ENCODE measurements around the gene GALK2.

GALK2 gene
- total RNA-seq: 27.7 to 31.8 reads per million in 2 experiments

DNA sequence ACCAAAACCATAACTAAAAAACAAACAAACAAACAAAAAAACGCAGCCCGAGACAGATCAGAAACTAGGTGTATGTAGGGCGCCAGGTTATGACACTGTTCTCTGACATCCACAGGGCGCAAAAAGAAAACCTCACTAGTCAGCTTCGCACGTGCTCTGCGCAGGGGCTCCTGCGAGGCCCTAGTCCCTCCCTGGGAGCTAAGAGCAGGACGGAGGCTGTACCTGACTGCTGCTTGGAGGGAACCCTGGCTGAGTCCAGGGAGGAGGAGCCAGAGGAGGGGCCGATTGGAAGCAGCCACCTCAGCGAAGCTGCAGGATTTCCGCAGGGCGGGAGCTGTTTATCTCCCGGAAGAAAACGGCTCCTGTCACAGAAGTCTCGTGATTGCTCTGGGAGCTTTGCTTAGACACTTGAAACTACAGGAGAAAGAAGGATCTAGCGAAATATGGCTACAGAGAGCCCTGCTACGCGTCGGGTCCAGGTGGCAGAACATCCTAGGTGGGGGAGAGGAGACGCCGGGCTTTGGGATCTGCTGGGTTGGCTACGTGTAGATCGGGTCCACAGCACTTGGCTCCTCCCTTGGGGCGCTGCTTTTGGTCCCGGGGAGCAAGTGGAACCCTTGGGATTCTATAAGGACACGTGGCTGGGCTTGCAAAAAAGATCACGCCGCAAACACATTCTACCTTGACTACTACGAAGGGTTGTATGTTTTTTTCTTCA lies at the start of gene GALK2:
GALK2 (plus strand) TSS at position 368 of the 718 bp plus-strand sequence; CDS start at position 444, 76 bp downstream.
- DNase-seq (ENCODE audit: low read depth): peak; percentile 80

DNA sequence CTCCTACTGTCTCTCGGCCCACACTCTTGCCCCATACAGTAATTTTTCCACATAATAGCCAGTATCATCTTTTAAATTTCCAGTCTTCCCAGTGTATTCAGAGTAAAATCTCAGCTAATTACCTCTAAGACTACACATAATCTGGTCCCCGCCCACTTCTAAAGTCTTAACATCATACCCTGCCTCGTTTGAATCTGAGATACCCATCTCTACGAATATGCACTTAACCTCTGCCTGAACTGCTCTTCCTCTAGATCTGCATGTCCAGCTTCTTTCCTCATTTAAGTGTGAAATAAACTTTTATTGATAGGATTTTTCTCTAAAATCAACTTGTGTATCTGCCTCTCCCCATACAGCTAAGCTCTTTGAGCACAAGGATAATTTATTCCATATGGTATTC lies 49.2 kb upstream of the GALK2 start:
- no peak for DNase-seq (ENCODE audit: low read depth)

DNA sequence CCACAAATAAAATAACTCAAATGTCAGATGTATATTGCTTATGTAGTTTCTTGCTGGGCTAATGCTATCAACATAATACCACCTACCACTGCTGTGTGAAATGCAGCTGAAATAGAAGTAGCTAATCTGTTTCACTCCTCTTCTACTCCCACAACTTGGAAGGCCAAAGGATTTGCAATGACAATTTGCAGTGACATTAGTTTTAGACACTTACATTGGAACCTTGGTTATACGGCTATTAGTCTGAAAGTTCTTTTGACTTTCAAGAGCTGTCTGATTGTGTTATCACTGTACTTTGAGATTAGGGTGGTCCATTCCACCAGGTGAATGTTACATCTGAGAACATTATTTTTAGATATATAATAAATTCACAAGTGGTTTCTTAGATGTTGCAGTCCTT lies 48.1 kb upstream of the GALK2 start:
- no peak for DNase-seq (ENCODE audit: low read depth)

DNA sequence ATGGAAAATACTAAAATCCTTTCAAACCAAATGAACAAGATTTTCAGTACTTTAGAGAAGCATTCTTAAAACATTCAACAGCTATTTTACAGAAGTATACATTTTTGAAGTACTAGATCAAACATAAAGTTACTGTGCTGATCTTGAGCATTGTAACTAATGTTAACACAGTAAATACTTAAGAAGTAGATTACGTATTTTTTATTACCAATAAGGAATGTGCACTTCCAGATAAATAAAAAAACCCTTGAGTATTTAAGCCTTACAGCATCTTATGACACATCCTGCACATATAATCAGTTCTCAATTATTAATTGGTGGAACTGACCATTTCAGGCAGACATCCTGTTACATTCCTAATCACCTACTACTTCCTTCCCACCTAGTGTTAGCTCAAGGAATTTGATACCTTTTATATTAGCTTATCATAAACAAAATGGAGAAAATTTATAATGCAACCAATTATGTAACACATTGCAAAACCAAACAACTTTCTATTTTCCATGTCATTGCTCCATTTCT lies 47.4 kb upstream of the GALK2 start:
- DNase-seq (ENCODE audit: low read depth): no peak

DNA sequence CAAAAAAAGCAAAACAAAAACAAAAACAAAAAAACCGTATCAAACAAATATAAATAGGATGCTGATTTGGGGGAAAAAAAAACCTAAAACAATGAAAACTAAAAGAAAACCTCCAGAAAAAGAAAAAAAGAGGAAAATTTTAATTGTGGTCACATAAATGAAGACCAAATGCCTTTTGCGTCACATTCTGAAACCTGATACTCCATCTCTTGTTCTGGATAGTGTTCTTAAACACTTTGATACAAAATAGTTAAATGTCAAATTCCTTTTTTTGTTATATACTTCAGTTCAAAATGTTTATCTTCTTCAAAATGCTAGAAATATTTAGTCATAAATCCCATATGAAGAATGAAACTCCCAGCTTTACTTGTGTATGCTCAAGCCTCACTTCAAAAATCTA lies 45.7 kb upstream of the GALK2 start:
- no peak for DNase-seq (ENCODE audit: low read depth)

DNA sequence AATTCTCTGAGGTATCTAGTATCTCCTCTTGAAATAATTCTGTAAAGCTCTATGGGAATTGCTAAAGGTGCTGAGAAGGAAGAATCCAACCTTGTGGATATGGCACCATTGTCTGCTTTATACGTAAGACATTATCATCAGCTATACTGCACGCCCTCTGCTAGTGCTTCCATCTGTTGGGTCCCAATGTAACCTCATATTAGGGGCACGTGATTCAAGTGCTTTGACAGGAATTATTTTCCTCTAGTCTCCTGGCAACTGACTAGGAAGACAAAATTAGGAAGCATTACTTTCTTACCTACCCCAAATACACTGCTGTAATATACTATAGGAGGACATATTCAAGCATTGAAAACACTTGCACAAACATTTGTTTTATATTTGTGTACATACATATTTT lies 38.6 kb upstream of the GALK2 start:
- DNase-seq (ENCODE audit: low read depth): no peak

DNA sequence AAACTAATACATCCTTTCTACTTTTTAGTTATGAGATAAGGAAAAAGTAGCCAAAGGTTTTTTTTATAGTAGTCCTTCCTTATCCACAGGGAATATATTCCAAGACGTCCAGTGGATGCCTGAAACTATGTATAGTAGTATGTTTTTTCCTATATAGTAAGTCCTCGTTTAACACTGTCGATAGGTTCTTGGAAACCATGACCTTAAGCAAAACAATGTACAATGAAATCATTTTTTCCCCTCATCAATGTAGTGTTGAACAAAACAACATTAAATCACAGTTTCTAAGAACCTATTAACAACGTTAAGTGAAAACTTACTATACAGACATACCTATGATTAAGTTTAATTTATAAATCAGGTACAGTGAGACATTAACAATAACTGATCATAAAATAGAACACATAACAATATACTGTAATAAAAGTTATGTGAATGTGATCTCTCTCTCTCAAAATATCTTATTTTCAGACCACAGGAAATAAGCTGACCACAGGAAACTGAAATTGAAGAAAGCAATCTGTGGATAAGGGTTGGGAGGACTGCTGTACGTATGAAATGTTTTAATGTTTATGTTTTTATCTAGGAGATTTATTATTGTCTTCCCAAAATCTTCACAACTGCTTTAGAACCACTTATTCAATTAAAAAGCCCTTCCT lies 35.2 kb upstream of the GALK2 start:
- DNase-seq (ENCODE audit: low read depth): no peak

DNA sequence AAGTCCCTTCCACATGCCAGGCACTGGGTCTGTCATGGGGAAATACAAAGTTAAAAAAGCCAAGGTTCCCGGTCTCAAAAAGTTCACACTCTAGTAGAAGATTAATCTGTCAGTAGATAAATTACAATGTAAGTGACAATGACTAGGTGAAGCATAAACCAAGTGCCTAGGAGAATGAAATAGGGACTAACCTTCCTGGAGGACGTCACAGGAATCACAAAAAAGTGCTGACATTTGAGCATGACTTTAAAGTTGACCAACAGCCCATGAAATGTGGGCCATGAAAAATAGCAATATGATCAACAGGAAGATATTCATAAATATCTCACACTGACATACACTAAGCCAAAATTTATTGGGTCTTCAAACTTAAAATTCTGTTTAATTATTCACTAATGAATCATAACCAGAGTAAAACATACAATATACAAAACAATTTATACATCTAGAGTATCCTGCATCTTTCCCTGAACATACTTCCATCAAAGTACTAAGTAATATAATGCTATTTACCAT lies 34.6 kb upstream of the GALK2 start:
- DNase-seq (ENCODE audit: low read depth): no peak

DNA sequence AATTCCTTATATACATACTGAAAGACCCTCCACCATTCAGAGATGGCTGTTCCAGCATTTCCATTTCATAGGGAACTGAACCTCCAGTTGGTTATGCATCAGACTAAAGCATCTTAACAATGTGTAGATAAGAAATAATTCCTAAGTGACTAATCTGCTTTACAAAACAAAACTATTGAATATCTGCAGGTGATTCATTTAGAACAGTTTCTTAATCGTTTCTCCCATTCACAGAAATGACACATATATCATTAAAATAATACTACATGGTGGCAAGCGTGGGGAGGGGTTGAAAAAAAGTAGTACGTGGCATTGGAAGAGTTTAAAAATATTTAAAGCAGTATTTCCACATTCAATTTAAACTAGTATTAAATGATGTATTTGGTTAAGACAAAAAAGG lies 34.1 kb upstream of the GALK2 start:
- DNase-seq (ENCODE audit: low read depth): no peak

DNA sequence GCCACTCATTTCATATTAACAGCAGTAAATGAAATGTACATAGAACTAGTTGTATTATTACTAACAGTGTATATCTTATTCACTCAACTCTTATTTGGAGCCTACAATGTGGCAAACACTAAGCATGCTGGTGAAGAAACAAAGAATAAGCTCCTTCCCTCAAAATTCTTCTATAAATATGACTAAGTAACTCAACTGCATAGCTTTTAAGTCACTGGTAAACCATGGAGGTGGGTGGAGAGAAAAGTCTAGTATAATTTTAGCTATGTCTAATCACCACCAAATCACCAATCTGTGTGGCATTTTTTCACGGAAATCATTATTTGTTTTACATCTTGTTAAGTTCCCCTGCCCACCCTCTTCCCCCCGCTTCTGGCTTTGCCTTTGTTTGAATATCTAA lies 32.2 kb upstream of the GALK2 start:
- DNase-seq (ENCODE audit: low read depth): no peak

DNA sequence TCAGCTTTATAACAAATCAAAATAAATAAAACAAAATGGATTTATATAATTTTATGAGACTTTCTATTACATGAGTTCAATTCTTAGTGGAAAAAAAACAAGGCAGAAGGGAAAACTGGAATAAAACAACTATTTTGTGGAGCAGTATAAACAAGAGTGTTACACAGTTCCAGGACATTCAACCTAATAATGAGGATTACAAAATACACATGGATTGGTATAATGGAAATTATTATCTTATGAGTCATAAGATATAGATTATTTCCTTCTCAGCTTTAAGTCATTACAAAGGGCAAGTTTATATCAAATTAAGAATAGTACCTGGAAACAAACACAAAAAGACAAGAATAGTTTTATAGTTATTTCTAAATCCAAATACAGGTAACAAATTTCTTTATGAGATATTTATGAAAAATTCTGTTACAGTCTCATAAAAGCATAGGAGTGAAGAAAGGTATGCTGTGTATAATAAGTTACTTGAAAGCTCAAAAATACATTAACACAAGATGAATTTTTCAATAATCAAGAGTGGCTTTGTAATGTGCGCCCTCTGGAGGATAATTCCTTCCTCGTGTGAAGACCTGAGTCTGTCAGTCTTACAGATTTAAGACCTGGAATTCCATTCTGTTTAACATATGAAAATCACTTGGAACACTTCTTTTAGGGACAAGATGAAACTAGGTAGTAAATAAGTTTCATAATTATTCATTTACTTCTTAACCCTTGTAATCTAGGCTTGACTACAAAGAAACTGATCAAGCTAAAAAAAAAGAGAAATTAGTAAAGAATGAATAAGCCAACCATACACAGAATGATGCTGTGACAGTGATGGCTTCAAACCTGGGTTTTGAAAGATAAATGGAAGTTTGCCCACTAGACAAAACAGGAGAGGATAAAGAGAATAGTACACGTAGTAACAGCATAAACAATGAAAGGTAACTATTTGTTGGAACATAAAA lies 24.1 kb upstream of the GALK2 start:
- DNase-seq (ENCODE audit: low read depth): no peak

DNA sequence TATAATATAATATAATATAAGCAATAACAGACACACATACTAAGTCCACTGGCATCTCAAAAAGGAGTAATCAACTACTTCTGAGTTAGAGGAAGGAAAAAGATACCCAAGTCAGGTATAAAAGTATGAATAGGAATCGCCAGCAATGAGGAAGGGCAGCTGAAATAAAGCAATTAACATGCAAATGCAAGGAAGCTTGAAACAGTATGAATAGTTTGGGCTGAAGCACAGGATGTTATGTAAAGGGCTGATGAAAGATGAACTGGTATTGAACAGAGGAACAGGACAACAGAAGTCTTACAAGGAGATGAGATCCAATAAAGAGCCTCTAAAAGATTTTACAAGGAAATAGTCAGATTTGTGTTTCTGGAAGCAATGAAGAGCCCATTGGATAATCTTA lies 21.7 kb upstream of the GALK2 start:
- DNase-seq (ENCODE audit: low read depth): no peak

DNA sequence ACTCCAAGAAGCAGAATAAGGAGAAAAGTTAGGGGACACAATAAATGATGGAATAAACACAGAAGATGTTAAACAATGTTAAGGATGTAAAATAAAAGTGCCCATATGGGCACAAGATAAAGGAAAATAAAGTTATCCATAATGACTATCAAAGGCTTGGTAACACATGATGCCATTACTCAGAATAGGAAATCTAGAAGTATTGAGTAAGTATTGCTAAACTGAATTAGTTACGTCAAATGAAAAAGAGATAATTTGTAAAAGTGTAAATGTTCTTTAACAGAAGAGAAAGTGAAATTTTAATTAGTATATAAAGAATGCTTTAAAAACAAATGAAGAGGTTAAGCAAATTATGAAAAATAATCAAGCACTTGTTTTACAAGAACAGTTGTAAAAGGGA lies 21.3 kb upstream of the GALK2 start:
- DNase-seq (ENCODE audit: low read depth): no peak

DNA sequence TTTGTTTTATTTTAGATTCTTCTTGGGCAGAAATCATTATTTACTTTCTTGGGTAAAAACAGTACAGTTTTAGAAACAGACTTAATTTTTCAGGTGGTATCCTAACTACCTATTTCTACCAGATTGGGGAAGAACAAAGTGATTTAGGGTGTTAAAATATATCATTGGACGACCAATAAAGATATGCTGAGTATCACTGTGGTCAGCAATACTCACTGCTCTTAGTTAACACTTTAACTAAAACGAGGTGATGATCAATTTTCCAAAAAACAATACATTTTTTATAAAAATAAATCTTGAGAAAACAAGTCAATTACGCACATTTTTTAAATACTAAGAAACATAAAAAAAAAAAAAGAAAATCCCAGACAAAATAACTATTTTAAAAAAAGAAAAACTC lies 18.2 kb upstream of the GALK2 start:
- DNase-seq (ENCODE audit: low read depth): no peak

DNA sequence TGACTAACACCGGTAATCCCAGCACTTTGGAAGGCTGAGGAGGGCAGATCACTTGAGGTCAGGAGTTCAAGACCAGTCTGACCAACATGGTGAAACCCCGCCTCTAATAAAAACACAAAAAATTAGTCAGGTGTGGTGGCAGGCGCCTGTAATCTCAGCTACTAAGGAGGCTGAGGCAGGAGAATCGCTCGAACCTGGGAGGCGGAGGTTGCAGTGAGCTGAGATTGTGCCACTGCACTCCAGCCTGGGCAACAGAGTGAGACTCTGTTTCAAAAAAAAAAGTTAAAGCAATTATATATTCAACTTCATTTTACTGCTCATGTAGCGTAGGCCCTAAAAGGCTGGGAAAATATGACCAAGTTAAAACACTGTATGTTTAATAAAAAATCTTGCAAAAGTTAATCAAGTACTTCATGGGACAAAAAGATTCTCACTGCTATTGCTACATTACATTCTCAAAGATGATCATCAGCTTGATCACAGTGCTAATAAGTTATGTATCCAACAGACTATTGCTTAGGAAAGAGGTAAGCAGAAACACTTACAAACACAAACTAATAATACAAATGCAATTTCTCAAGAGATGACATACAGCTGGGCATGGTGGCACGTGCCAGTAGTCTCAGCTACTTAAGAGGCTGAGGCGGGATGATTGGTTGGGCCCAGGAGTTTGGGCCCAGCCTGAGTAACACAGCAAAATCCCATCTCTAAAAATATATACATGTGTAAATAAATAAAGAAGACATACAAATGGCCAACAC lies 17.3 kb upstream of the GALK2 start:
- DNase-seq (ENCODE audit: low read depth): no peak

DNA sequence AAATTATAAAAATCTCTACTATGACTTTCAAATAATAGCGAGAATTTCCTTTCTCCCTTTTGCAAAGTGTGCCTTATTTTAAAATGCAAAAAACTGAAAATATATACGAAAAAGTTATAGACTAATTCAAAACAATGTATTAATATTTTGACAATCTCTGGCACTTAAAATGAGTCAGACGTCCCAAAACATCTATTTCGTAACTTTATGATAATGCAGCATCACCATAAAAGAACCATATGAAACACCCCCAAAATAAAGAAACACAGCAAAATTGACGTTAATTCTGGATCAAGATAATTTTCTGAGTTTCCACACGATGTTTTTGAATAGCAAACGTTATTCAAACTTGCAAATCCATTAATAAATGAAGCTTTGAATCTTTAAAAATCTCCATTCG lies 15.7 kb upstream of the GALK2 start:
- no peak for DNase-seq (ENCODE audit: low read depth)

DNA sequence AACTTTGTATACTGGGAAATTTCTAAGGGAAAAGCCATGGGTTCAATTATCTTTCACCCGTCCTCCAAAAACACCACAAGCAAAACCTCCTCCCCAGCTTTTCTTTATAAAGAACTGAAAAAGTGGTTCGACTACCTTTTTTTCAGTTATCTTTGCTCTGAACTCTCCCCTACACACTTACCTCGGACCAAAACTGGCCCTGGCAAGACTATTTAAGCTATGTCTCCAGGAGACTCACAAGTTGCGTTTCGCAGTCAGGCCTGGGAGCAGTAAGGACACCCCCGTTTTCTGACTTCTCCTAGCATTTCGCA lies 15.3 kb upstream of the GALK2 start:
- no peak for DNase-seq (ENCODE audit: low read depth)

DNA sequence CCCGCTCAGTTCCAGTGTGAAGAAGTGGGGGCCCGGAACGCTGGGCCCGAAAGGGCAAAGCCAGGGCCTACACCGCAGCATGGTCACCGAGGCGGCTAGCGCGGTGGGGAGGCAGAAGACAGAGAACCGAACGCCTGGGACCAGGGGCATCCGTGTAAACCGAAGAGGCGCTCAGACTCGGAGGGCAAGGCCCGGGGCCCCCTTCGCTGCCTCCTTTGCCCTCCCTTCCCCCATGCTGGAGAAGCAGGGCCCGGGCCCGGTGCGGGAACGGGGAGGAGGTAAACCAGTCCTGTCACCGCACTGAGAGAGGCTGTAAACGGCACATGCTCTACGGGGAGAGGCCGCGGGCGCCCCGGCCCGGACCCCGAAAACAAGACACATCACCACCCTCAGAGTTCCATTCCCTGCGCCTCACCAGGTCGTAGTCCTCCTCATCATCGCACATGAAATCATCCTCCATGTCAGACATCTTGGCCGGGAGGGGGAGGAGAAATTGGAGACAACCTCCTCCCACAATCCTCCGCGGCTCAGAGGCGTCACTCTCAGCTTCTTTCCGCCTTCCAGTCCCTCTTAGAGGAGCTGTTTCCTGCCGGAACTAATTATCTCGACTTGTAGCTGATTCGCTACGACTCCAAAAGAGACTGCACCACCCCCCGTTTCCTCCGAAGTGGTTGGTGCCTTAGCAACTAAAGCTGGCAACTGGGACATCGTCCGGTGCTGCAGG lies 14.8 kb upstream of the GALK2 start, which contains the start of gene COPS2:
COPS2 (minus strand) TSS at position 490 of the 724 bp plus-strand sequence; CDS start at position 469, 21 bp downstream.
- peak; percentile 90 for DNase-seq (ENCODE audit: low read depth)

DNA sequence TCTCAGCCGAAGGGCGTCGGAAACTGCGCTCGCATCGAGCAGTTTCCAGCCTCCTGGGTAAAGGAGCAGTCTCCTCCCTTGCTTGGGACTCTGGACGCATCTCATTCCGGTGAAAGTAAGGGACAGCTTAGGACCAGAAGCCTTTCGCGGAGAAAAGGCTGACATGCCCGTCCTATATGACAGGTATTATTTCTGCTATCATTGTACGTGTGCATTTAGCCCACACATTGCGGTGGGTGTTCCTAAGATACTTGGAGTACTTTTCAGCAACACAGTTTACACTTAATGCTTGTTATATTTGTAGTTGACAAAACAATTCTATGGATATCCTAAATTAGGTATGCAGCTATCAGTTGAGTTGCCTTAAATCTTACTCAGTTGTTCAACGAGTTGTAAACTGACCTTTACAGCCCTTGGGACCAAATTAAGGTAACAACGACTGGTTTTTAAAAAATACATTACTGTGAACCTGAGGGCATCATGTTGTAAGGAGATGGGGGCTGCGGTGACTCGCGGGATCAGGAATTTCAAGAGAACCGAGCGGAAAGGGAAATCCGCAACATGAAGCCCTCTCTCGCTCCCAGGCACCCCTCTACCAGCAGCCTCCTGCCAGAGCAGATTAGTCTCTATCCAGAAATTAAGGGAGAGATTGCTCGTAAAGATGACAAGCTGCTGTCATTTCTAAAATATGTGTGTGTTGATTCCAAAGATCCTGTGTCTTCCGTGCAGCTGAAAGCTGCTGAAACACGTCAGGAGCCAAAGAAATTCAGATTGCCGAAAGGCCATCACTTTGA lies 14.0 kb upstream of the GALK2 start:
- DNase-seq (ENCODE audit: low read depth): no peak

DNA sequence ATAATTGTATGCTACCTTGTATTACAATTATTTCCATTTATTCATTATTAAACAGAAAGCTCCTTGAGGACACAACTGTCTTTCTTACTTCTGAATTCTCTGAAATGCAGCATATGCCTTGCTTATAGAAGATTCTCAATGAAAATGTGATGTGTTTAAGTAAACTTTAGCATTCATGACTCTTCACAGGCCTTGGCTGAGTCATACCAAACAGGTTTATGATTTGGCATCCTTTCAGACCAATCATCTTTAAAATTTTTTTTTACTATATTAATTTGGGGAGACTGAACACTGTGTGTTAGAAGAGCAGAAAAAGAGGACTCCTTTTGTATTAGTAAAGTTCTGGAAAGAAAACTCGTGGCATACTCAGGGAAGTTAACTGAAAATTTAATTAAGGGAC lies 6.4 kb upstream of the GALK2 start:
- DNase-seq (ENCODE audit: low read depth): no peak
